ENCODE data around the gene PIGC. TPM values are rescaled to one million over a fixed set of nuclear protein-coding genes. Genes with fewer than 3 reads are reported as not detected.

PIGC gene
- total RNA-seq, 1 experiment from 2014 or later: 29.2 TPM

DNA sequence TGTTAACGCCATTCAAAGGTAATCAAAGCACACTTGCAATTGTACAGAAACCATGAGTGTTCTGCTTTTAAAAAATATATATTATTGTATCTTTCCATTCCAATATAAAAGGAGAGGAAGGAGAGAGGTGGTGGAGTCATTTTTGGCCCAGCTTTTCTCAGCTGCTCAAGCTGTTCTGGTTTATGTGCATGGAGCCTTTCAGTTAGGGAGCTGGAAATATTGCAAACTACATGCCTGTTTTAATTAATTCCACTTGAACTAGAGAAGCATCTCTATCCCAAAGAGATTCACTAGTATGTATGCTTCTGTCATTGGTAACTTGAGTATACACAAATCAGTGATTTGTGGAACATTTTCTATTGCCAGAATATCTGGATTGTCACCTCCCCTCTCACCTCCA, 51.9 kb downstream of the PIGC start:
- intact Hi-C loops (cut with micrococcal nuclease; ENCODE audit: unreplicated experiment): loop anchor here (10.0 kb wide), 1 partner anchor 587 kb away; no protein-coding TSS in a partner anchor
- H3K4me1 Mint-ChIP-seq (ENCODE audit: low read depth, unreplicated experiment): peaks cover 29% of the 10 kb centered on the region
- no peaks in the 10 kb centered on the region for H3K27me3 Mint-ChIP-seq (ENCODE audit: unreplicated experiment)
- CTCF ChIA-PET: no interaction called here
- no peak for DNase-seq
- H3K27ac Mint-ChIP-seq (ENCODE audit: unreplicated experiment): no peak overlapping the region
- no peaks in the 10 kb centered on the region for H3K36me3 Mint-ChIP-seq (ENCODE audit: insufficient read depth, unreplicated experiment)
- no peak overlapping the region for H3K4me3 Mint-ChIP-seq (ENCODE audit: low read depth, unreplicated experiment)
- BruUV-seq (replicated peaks): no TSS peak
- no peaks in the 10 kb centered on the region for H3K9me3 Mint-ChIP-seq (ENCODE audit: low read depth, unreplicated experiment)
- TF ChIP-seq, protein P1, sequence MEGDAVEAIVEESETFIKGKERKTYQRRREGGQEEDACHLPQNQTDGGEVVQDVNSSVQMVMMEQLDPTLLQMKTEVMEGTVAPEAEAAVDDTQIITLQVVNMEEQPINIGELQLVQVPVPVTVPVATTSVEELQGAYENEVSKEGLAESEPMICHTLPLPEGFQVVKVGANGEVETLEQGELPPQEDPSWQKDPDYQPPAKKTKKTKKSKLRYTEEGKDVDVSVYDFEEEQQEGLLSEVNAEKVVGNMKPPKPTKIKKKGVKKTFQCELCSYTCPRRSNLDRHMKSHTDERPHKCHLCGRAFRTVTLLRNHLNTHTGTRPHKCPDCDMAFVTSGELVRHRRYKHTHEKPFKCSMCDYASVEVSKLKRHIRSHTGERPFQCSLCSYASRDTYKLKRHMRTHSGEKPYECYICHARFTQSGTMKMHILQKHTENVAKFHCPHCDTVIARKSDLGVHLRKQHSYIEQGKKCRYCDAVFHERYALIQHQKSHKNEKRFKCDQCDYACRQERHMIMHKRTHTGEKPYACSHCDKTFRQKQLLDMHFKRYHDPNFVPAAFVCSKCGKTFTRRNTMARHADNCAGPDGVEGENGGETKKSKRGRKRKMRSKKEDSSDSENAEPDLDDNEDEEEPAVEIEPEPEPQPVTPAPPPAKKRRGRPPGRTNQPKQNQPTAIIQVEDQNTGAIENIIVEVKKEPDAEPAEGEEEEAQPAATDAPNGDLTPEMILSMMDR (IDR thresholded peaks at IDR 0.05; ENCODE audit: unreplicated experiment): no peak

Other genes with a start within 250 kb of the PIGC start
- not detected in 2 replicates for gene C1orf105, start 23.4 kb downstream of the PIGC start, total RNA-seq (2022)
- 65.3 and 84.6 TPM in 2 replicates for gene SUCO, start 89.1 kb upstream of the PIGC start, total RNA-seq (2022)
- gene FASLG, start 215.0 kb upstream of the PIGC start, total RNA-seq (2022): not detected in 2 replicates